HG03521 (cell line): ENCODE measurements around the gene SPINK14.

Experiments used
- ATAC-seq: cut with Tn5 transposase; IDR thresholded peaks from one replicate; pipeline ENCODE4 v1.9.1; 2021; ENCODE audit warnings: mild to moderate bottlenecking, moderate library complexity; ENCODE audit not compliant: unreplicated experiment

SPINK14 gene

DNA sequence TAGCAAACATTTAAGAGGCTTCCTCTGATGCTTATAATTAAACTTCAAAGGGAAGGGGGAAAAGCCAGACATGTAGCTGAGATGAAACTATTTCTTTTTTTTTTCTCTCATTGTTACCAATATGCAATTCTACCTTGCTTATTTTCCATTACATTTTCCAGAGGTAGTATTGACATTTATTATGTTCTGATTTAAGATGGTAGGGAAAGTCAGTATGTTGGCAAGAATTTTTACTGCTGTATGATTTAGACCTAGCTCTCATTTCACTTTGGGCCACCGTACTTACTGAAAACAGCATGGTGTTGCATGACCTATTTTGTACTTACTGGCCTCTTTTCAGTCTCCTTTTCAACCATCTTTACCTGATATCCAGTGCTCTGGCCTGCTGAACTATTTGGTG is 24.9 kb downstream of the SPINK14 start:
- no peak for ATAC-seq

DNA sequence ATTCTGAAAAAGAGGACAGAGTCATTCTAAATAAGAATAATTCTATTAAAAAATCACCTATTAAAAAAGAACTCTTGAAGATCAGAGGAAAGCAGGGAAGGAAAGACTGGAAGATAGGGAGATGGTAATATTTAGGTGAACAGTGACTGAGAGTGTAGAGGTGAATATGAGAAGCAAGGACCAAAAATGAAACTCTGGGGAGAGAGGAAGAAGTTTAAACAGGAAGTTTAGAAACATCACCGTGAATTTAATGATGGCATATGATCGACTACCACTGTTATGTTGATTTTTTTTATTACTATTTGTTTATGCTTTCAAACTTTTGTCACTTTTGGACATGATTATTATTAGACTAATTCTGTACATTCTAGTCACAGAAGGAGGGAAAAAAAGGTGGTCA is 32.8 kb downstream of the SPINK14 start:
- no peak for ATAC-seq

DNA sequence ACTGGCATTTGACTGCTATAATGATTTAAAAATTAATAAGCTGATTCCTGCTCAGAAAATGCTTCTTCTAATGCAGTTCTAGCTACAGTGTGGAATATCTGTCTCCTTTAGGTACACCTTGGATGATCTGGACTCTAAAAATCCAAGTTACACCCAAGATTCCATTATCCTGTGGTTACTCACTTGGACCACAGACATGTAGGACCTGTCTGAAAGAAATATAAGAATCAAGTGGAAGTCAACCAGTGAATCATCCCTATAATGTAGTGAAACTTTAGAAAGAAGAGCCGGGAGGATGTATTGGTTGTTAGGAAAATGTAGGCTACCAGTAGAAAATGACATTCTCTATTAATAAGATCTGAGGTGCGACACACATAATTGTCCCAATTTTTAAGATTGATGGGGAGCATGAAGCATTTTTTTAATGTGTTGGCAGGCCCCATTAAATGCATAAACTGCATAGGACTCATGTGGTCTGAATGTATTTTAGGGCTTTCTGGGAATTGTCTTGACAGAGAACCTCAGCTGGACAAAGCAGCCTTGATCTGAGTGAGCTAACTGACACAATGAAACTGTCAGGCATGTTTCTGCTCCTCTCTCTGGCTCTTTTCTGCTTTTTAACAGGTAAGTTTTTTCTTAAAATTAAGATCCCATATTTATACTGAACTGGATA is 34.3 kb downstream of the SPINK14 start, which contains the start of gene SPINK6:
TSS of gene SPINK6 (plus strand) at position 512 of the 673 bp plus-strand sequence. CDS start at position 567, 55 bp downstream.
- ATAC-seq, result no peak

DNA sequence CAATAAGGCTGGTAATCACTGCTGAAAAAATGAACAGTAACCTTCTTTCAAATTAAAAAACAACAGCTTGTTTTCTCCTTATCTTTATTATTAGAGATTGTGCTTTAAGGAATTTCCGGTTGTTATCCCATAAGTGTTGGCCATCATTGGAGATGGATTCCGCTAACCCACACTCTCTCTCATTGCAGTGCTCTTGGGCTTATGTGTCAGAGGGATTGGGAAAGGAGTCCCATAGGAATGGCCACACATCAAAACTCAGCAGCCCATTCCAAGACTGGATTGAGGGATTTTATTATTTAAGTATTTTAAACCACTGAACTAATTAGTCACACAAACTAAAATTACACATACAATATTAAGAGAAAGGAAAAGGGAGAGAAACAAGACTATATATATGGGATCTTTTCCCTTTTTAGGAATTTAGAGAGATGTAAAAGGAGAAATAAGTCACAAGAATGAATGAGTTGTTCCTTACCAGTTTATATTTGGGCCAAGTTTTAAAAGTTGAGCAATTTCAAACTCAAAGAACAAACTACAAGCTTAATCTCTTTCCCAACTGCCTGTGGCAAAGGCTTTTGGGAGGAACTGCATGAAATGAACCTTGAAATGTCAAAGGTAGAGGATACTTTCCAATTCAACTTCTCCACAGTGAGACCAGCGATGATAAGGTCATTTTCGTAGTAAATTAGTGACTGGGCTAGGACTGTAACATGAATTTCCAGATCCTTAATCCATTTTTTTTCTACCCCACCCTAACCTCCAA is 36.9 kb downstream of the SPINK14 start:
- ATAC-seq, result no peak

DNA sequence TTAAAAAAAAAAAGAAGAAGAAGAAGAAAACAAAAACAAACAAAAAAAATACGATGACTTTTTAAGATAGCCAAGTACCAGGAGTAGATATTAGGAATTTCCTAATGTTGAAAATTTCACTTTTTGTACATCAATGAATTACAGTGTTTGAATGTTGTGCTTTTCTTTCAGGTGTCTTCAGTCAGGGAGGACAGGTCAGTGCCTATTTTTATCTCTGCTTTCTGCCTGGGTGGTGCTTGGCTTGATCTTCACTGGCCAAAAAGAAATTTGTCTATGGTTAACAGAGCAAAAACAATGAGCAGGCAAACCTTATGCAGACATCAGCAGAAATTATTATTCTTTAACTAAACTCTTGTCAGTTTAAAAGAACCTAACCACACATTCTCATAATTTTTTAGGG is 37.5 kb downstream of the SPINK14 start:
- no peak for ATAC-seq

DNA sequence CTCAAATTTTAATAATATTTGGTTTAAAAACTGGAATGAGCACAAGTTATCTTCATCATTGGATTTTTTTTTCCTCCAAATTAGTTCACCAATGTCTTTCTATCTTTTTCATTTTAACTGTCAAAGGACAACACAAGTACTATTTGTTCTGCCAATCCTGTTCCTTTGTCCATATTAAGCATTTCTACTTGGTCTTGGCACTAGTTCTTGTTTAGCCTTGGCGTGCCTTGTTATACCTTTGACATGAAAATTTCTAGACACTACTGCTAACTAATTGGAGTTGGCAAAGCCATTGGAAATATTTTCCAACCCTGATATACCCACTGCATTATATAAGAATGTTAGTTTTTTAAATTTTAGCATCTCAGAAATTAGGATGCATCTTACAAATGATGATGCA is 38.3 kb downstream of the SPINK14 start:
- ATAC-seq, result no peak

DNA sequence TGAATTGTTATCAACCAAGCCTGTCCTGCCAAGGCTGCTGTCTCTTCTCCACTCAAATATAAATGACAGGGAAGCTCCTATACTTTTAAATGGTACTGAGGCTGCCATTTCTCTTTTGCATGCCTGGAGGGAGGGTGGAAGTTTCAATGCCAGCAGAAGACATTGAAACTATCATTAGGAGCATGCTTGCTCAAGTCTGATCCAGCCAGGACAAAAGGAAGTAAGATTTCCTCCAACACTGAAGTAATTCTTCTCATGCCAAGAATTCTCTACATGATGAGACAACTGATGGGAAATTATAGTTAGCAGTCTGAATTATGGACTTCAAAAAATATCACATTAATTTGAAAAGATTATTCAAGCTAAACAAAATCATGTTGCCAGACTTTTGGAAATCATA is 39.9 kb downstream of the SPINK14 start:
- no peak for ATAC-seq

DNA sequence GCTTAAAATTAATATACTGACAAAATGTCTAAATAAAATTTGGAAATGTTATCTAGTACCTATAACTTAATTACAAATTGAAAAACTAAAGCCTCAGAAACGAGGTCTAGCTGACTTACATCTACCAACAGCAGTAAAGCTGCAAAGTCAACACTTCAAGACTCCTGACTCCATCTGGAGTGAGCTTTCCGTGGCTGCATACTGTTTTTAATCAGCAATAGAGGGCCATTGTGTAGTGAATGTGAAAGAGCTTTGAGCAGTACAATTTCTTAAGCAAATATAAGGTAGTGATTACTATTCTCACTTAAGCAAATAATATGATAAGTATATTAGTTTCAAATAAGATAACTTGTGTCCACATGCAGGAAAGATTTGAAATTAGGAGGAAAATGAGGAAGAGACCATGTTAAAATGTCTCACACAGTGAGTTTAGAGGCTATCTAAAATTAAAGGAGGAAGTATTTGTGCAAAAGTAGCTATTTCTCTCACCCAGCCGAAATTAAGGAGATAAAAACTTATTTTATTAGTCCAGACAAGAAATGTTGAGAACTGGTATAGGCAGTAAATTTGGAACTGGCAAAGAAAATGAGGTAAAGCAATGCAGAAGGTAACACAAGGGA is 40.9 kb downstream of the SPINK14 start:
- ATAC-seq, result no peak

DNA sequence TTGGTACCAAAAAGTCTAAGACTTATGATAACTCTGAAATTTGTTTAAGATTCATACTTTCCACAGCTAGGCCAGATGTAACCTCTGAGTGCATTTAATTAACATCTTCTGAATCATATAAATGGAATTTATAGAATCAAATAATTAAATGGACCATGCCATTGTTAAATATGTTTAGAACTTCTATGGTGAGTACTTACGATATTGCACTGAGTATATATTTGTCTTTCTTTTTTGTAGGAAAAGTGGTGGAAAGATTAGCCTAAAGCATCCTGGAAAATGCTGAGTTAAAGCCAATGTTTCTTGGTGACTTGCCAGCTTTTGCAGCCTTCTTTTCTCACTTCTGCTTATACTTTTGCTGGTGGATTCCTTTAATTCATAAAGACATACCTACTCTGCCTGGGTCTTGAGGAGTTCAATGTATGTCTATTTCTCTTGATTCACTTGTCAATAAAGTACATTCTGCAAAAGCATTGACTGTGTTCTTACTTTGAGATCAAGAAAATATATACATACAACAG is 46.4 kb downstream of the SPINK14 start:
- no peak for ATAC-seq

DNA sequence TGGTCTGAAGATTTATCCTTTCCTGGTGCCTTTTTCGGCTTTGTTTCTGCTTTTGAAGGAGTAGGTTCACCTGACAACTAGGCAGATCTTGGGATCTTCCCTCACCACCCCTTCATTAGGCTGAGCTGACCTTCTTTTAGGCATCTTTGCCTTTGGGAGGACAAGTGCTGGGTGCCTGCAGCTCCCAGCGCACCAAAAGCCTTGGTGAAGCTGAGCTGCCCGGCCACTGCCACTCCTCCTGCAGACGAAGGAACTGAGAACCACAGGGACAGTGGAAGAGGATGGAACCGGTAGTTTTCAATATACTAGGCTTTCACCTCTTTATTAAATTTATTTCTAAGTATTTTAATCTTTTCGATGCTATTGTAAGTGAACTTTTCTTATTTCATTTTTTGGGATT is 53.2 kb downstream of the SPINK14 start:
- ATAC-seq, result no peak

- no peak for ATAC-seq
These were observed 55.9 kb downstream of the SPINK14 start for GRCh38 chr5:148224117-148224742.
